ENCODE results near the gene HSPG2.

Gene HSPG2

GRCh38 chr1:21829294-21829693, 107.8 kb downstream of the HSPG2 start:
- no peak overlapping the region for H3K4me3 ChIP-seq (ENCODE audit: low read depth, low read length)

GRCh38 chr1:21828506-21829210, 108.5 kb downstream of the HSPG2 start:
- Histone ChIP-seq H3K27ac (ENCODE audit: low read depth, low read length) (no peak overlapping the region), H3K9ac (ENCODE audit: low read length) (no peak overlapping the region), H3K4ac (ENCODE audit: low read depth, low read length) (no peak overlapping the region), H3K4me2 (ENCODE audit: low read length) (no peak overlapping the region), H4K91ac (ENCODE audit: low read depth, low read length) (no peak overlapping the region), H3K36me3 (ENCODE audit: control insufficient read depth in 1 of 2, insufficient read depth in 2 of 2, low read length in 2 of 2) (peaks cover 86 to 90% of the 10 kb centered on the region in 2 experiments), H3K27me3 (ENCODE audit: insufficient read depth, low read length) (no peaks in the 10 kb centered on the region), H3K18ac (ENCODE audit: low read length) (no peak overlapping the region), H4K8ac (ENCODE audit: low read depth, low read length) (no peak overlapping the region), H4K12ac (ENCODE audit: low read depth, low read length) (no peak overlapping the region), H2BK5ac (ENCODE audit: low read depth, low read length, poor library complexity) (no peak overlapping the region), H3K4me3 (ENCODE audit: low read depth, low read length) (no peak overlapping the region), H3K4me1 (ENCODE audit: control insufficient read depth in 1 of 2, insufficient read depth in 2 of 2, low read length in 2 of 2) (no peaks in the 10 kb centered on the region), H3K79me1 (ENCODE audit: low read length) (no peaks in the 10 kb centered on the region), H2AFZ (ENCODE audit: insufficient read depth, low read length, poor library complexity) (no peak overlapping the region), H2AK5ac (ENCODE audit: low read length) (no peak overlapping the region), H2BK120ac (ENCODE audit: insufficient read depth, low read length, poor library complexity) (no peak overlapping the region), H3K9me3 (ENCODE audit: insufficient read depth, low read depth, low read length) (peaks cover 9% of the 10 kb centered on the region), H3K14ac (ENCODE audit: low read length) (no peak overlapping the region), H2BK12ac (ENCODE audit: low read length) (no peak overlapping the region), H3K23ac (ENCODE audit: low read length) (no peak overlapping the region), H3K79me2 (ENCODE audit: control insufficient read depth, insufficient read depth, low read length, poor library complexity) (no peaks in the 10 kb centered on the region)
- DNase-seq: no peak
- WGBS (ENCODE audit: extremely low coverage, insufficient coverage, insufficient read length): no CpG with 5 or more reads among the region's 28 CpGs

More at GRCh38 chr1:21829294-21829693, 107.8 kb downstream of the HSPG2 start:
- no CpG with 5 or more reads among the region's 17 CpGs for WGBS (ENCODE audit: extremely low coverage, insufficient coverage, insufficient read length)
- Histone ChIP-seq H3K4me1 (ENCODE audit: control insufficient read depth in 1 of 2, insufficient read depth in 2 of 2, low read length in 2 of 2) (no peaks in the 10 kb centered on the region), H3K79me1 (ENCODE audit: low read length) (no peaks in the 10 kb centered on the region), H3K27ac (ENCODE audit: low read depth, low read length) (no peak overlapping the region), H3K23ac (ENCODE audit: low read length) (no peak overlapping the region), H2BK5ac (ENCODE audit: low read depth, low read length, poor library complexity) (no peak overlapping the region), H4K91ac (ENCODE audit: low read depth, low read length) (no peak overlapping the region), H2BK120ac (ENCODE audit: insufficient read depth, low read length, poor library complexity) (no peak overlapping the region), H3K9ac (ENCODE audit: low read length) (no peak overlapping the region), H2BK12ac (ENCODE audit: low read length) (no peak overlapping the region), H3K4ac (ENCODE audit: low read depth, low read length) (no peak overlapping the region), H3K79me2 (ENCODE audit: control insufficient read depth, insufficient read depth, low read length, poor library complexity) (no peaks in the 10 kb centered on the region), H4K8ac (ENCODE audit: low read depth, low read length) (no peak overlapping the region), H3K9me3 (ENCODE audit: insufficient read depth, low read depth, low read length) (peaks cover 13% of the 10 kb centered on the region), H4K12ac (ENCODE audit: low read depth, low read length) (no peak overlapping the region), H3K4me2 (ENCODE audit: low read length) (no peak overlapping the region), H3K27me3 (ENCODE audit: insufficient read depth, low read length) (no peaks in the 10 kb centered on the region), H2AK5ac (ENCODE audit: low read length) (no peak overlapping the region), H2AFZ (ENCODE audit: insufficient read depth, low read length, poor library complexity) (no peak overlapping the region), H3K36me3 (ENCODE audit: control insufficient read depth in 1 of 2, insufficient read depth in 2 of 2, low read length in 2 of 2) (peaks cover 86 to 90% of the 10 kb centered on the region in 2 experiments), H3K14ac (ENCODE audit: low read length) (no peak overlapping the region), H3K18ac (ENCODE audit: low read length) (no peak overlapping the region)
- no peak for DNase-seq

- no peak overlapping the region for H4K12ac ChIP-seq (ENCODE audit: low read depth, low read length)
- peaks cover 86 to 90% of the 10 kb centered on the region in 2 experiments for H3K36me3 ChIP-seq (ENCODE audit: control insufficient read depth in 1 of 2, insufficient read depth in 2 of 2, low read length in 2 of 2)
- H2BK12ac ChIP-seq (ENCODE audit: low read length): no peak overlapping the region
- no peak overlapping the region for H3K4ac ChIP-seq (ENCODE audit: low read depth, low read length)
- no peak overlapping the region for H3K4me3 ChIP-seq (ENCODE audit: low read depth, low read length)
- H3K4me1 ChIP-seq (ENCODE audit: control insufficient read depth in 1 of 2, insufficient read depth in 2 of 2, low read length in 2 of 2): no peaks in the 10 kb centered on the region
- no peaks in the 10 kb centered on the region for H3K27me3 ChIP-seq (ENCODE audit: insufficient read depth, low read length)
- H3K14ac ChIP-seq (ENCODE audit: low read length): no peak overlapping the region
- no peak overlapping the region for H3K9ac ChIP-seq (ENCODE audit: low read length)
- H3K23ac ChIP-seq (ENCODE audit: low read length): no peak overlapping the region
- H4K91ac ChIP-seq (ENCODE audit: low read depth, low read length): no peak overlapping the region
- H2AFZ ChIP-seq (ENCODE audit: insufficient read depth, low read length, poor library complexity): no peak overlapping the region
- no peak overlapping the region for H2BK5ac ChIP-seq (ENCODE audit: low read depth, low read length, poor library complexity)
- no CpG with 5 or more reads among the region's 13 CpGs for WGBS (ENCODE audit: extremely low coverage, insufficient coverage, insufficient read length)
- H4K8ac ChIP-seq (ENCODE audit: low read depth, low read length): no peak overlapping the region
- no peak overlapping the region for H3K4me2 ChIP-seq (ENCODE audit: low read length)
- H3K79me2 ChIP-seq (ENCODE audit: control insufficient read depth, insufficient read depth, low read length, poor library complexity): no peaks in the 10 kb centered on the region
- H3K18ac ChIP-seq (ENCODE audit: low read length): no peak overlapping the region
- no peak overlapping the region for H2AK5ac ChIP-seq (ENCODE audit: low read length)
- DNase-seq: no peak
- peaks cover 6% of the 10 kb centered on the region for H3K9me3 ChIP-seq (ENCODE audit: insufficient read depth, low read depth, low read length)
- H3K27ac ChIP-seq (ENCODE audit: low read depth, low read length): no peak overlapping the region
- H3K79me1 ChIP-seq (ENCODE audit: low read length): no peaks in the 10 kb centered on the region
- no peak overlapping the region for H2BK120ac ChIP-seq (ENCODE audit: insufficient read depth, low read length, poor library complexity)
Measured at GRCh38 chr1:21828075-21828474, 109.0 kb downstream of the HSPG2 start.

GRCh38 chr1:21827141-21827679, 109.9 kb downstream of the HSPG2 start:
- Histone ChIP-seq H4K12ac (ENCODE audit: low read depth, low read length) (no peak overlapping the region), H3K79me2 (ENCODE audit: control insufficient read depth, insufficient read depth, low read length, poor library complexity) (no peaks in the 10 kb centered on the region), H3K36me3 (ENCODE audit: control insufficient read depth in 1 of 2, insufficient read depth in 2 of 2, low read length in 2 of 2) (peaks cover 86 to 90% of the 10 kb centered on the region in 2 experiments), H2BK120ac (ENCODE audit: insufficient read depth, low read length, poor library complexity) (no peak overlapping the region), H3K27me3 (ENCODE audit: insufficient read depth, low read length) (no peaks in the 10 kb centered on the region), H4K91ac (ENCODE audit: low read depth, low read length) (no peak overlapping the region), H3K14ac (ENCODE audit: low read length) (no peak overlapping the region), H2BK12ac (ENCODE audit: low read length) (no peak overlapping the region), H2BK5ac (ENCODE audit: low read depth, low read length, poor library complexity) (no peak overlapping the region), H3K27ac (ENCODE audit: low read depth, low read length) (no peak overlapping the region), H3K4me1 (ENCODE audit: control insufficient read depth in 1 of 2, insufficient read depth in 2 of 2, low read length in 2 of 2) (no peaks in the 10 kb centered on the region), H2AFZ (ENCODE audit: insufficient read depth, low read length, poor library complexity) (no peak overlapping the region), H3K23ac (ENCODE audit: low read length) (no peak overlapping the region), H4K8ac (ENCODE audit: low read depth, low read length) (no peak overlapping the region), H3K9me3 (ENCODE audit: insufficient read depth, low read depth, low read length) (peaks cover 6% of the 10 kb centered on the region), H3K4me3 (ENCODE audit: low read depth, low read length) (no peak overlapping the region), H3K18ac (ENCODE audit: low read length) (no peak overlapping the region), H3K4me2 (ENCODE audit: low read length) (no peak overlapping the region), H3K9ac (ENCODE audit: low read length) (no peak overlapping the region), H2AK5ac (ENCODE audit: low read length) (no peak overlapping the region), H3K79me1 (ENCODE audit: low read length) (no peaks in the 10 kb centered on the region), H3K4ac (ENCODE audit: low read depth, low read length) (no peak overlapping the region)
- no CpG with 5 or more reads among the region's 5 CpGs for WGBS (ENCODE audit: extremely low coverage, insufficient coverage, insufficient read length)
- DNase-seq: no peak

All from trophoblast cell (in vitro differentiated cells and primary cell).